Measurements from ENCODE around the gene MYO7A.

- TF ChIP-seq ZNF423 (CRISPR knock-in tag; IDR thresholded peaks at IDR 0.05): no peak
- no peak for TF ChIP-seq TP53 (CRISPR knock-in tag; IDR thresholded peaks at IDR 0.05)
These were observed 66.1 kb downstream of the MYO7A start for GRCh38 chr11:77193911-77194830.
